Medulla oblongata (tissue), 1 donor: ENCODE results near the gene NUP35.
"Not testable (repeated sequence)": the region's sequence is repeated elsewhere in the genome, so short reads cannot be mapped to it uniquely, and the experiment has no call there.

ENCODE experiments used
- DNase-seq: peaks from one replicate; pipeline ENCODE4 v3.0.0-alpha.2; 2015; ENCODE audit errors: extremely low spot score

Gene NUP35

DNA sequence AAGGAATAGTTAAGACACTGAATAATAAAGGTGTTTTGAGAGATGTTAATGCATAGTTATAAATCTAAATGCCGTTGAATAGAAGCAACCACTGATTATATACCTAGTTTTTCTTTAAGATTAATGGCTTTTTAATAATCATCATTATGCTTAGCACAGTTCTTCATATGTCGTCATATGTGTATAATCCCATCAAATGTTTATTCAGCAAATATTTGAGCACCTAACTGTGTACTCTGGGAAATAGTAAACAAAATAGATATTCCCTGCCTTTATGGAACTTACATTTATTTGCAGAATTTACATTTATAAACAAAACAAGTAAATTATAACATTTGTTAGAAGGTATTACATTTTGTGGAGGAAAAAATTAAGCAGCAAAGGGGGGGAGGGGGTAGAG is 9.8 kb downstream of the NUP35 start:
- no peak for DNase-seq

DNA sequence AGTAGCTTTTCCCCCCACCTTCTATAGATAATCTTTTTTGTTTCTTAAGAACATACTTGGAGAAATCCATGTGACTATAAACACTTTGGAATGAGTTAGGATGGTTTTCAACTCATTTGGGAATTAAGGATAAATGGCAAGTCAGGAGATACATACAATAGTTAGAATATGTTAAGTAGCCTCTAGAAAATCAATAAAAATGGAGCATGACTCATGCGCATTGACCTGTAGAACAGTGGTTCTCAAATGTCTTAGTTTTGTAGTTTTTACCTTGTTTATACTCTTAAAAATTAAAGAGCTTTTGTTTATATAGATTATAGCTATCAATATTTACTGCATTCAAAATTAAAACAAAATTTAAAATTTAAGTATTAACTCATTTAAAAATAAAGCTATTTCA is 24.7 kb downstream of the NUP35 start:
- no peak for DNase-seq

DNA sequence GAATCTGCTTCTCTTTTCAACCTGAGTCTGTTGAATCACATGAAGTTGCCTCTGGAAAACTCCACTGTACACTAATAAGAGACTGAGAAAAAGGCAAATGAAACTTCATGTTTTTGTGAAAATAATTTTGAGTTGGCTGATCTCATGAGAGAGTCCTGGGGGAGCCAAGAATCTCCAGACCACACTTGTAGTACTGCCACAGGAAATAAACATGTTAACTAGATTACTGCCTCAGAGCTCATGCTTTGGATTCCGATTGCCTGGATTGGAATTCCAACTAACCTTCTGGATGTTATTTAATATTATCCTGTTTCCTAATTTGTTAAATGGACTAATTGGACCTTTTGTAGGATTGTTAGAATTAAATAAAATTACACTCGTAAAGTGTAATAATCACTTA is 25.2 kb downstream of the NUP35 start:
- DNase-seq = no peak

DNA sequence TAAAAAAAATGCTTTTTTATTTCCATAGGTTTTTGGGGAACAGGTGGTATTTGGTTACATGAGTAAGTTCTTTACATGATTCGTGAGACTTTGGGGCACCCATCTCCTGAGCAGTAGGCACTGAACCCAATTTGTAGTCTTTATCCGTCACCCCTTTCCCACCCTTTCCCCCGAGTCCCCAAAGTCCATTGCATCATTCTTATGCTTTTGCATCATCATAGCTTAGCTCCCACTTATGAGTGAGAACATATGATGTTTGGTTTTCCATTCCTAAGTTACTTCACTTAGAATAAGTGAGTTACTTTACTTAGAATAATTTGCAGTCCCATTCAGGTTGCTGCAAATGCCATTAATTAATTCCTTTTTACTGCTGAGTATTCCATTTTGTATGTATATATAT is 28.0 kb downstream of the NUP35 start:
- DNase-seq = not testable (repeated sequence)

DNA sequence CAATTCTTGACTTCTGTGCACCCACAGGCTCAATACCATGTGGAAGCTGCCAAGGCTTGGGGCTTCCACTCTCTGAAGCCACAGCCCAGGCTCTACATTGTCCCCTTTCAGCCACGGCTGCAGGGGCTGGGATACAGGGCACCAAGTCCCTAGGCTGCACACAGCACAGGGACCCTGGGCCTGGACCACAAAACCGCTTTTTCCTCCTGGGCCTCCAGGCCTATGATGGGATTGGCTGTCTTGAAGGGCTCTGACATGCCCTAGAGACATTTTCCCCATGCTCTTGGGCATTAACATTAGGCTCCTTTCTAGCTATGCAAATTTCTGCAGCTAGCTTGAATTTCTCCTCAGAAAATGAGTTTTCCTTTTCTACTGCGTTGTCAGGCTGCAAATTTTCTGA is 29.7 kb downstream of the NUP35 start:
- DNase-seq = no peak

DNA sequence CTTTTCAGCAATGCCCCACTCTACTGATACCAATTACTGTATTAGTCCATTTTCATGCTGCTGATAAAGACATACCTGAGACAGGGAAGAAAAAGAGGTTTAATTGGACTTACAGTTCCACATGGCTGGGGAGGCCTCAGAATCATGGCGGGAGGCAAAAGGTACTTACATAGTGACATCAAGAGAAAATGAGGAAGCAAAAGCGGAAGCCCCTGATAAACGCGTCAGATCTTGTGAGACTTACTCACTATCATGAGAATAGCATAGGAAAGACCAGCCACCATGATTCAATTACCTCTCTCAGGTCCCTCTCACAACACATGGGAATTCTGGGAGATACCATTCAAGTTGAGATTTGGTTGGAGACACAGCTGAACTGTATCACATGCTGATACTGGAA is 30.5 kb downstream of the NUP35 start:
- DNase-seq = not testable (repeated sequence)

DNA sequence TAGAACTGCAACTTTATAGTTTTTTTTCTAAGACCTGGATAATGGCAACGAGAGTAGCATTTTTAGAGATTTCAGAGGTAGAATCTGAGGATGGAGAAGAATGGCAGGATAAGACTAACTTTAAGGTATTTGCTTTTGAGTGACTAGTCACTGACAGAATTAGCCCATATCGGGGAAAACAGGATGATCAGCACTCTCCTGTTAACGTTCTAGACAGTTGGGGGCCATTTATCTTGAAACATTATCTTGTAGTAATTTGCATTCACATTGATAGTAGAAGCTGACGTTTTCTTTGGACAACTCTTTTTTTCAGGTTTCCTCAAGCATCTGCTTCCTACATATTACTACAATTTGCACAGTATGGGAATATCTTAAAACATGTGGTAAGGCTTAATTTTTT is 32.9 kb downstream of the NUP35 start:
- DNase-seq = no peak

DNA sequence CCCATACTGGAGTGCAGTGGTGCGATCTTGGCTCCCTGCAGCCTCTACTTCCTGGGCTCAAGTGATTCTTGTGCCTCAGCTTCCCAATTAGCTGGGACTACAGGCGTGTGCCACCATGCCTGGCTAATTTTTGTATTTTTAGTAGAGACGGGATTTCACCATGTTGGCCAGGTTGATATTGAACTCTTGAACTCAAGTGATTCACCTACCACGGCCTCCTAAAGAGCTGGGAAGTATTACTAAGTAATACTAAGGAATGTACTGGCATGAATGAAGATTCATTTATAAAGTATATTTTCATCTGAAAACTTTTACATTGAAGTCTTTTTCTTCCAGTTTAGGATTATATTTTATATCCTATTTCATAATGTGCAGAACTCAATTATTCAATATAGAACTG is 38.1 kb downstream of the NUP35 start:
- DNase-seq = no peak

DNA sequence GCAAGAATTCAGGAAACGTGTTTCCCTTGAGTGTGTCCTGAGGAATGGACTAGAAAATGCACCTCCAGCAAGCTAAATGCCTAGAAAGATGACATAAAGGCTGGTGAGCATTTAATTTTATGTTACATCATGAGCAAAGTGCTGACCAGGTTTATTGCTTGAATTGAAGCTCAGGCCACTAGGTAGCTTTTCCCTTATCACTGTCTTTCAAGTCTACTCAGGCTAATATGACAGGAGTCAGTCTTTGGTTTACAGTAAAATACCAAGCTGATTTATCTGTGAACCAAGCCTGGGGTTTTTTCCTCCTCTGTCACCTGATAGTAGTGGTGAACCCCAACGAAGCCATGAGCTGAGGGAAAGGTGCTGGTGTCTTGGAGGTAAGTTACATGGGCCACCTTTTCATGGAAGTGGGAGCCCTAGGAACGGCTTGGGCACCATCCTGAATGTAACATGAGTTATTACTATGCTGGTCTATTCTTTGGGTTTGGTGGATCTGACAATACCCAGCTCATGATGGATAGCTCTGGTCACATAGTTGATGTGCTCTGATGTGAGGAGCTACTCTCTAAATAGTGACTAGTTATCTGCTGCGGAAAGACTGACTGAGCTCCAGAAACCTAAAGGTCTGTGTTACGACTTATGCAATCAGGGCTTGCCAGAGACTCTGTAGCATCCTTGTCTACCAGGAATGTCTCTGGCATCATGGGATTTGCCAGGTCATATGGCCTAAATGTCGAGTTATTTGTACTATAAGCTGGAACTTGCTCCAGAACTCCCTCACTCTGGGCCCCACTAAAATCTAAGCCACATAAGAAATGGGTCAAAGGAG is 39.8 kb downstream of the NUP35 start:
- DNase-seq = no peak

DNA sequence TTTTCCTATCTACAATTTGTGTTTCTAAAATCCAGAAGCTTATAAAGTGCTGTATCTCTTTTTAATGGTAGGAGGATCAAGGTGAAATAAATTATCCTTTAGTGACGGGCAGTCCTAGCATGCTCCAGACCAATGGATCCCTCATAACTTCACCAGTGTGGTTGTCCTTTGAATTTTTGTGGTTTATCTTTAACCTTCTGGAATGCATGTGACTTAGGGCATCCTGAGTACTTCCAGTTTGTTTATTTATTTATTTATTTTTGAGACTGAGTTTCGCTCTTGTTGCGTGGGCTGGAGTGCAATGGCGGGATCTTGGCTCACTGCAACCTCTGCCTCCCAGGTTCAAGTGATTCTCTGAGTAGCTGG is 40.4 kb downstream of the NUP35 start:
- DNase-seq = no peak

DNA sequence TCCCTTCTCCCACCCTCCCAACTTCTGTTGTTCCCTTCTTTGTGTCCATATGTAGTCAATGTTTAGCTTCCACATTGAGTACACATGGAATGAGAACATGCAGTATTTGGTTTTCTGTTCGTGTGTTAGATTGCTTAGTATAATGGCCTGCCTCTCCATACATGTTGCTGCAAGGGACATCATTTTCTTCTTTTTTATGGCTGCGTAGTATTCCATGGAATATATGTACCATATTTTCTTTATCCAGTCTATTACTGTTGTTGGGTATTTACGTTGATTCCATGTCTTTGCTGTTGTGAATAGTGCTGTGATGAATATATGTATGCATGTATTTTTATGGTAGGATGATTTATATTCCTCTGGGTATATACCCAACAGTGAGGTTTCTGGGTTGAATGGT is 42.0 kb downstream of the NUP35 start:
- DNase-seq = no peak

DNA sequence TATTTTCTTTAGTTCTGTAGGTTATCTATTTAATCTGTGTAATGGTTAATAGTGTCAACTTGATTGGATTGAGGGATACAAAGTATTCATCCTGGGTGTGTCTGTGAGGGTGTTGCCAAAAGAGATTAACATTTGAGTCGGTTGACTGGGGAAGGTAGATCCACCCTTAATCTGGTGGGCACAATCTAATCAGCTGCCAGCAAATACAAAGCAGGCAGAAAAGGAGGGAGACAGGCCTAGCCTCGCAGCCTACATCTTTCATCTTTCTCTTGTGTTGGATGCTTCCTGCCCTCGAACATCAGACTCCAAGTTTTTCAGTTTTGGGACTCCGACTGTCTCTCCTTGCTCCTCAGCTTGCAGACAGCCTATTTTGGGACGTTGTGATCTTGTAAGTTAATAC is 42.7 kb downstream of the NUP35 start:
- not testable (repeated sequence) for DNase-seq

DNA sequence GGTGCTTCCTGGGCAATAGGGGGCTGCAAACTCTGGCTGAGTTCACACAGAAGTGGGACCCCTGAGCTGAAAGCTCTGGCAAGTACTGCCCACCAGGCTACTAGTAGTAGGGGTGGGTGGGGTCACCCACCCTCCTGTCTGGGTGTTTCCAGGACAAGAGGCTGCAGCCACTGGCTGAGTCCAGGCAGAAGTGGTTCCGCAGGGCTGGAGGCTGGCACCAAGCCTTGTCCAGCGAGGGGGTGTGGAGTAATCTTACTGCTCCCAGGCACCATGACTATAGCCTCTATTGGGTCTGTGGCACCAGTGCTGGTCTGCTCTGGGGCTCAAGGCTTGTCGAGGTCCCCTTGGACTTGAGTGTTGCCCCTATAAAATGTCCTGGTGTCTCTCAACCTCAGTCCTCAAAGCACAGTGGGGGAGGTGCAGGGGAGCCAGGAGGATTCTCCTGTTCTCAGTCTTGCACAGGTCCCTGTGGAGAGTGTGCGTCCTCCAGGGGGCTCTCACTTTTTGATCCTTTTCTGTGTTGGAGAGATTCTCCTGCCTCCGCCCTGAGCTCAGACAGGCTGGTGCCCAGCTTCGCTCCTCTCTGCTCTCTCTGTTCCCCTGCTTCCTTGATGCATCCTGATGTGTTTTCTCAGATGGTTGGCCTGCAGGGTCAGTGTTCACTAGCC is 48.1 kb downstream of the NUP35 start:
- no peak for DNase-seq

DNA sequence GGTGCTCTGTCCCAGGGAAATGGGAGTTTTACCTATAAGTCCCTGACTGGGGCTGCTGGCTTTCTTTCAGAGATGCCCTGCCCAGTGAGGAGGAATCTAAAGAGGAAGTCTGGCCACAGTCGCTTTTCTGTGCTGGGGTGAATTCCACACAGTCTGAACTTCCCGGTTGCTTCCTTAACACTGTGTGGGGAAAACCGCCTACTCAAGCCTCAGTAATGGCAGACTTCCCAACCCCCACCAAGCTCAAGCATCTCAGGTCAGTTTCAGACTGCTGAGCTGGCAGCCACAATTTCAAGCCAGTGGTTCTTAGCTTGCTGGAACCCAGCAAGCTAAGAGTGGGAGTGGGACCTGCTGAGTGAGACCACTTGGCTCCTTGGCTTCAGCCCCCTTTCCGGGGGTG is 54.9 kb downstream of the NUP35 start:
- no peak for DNase-seq

DNA sequence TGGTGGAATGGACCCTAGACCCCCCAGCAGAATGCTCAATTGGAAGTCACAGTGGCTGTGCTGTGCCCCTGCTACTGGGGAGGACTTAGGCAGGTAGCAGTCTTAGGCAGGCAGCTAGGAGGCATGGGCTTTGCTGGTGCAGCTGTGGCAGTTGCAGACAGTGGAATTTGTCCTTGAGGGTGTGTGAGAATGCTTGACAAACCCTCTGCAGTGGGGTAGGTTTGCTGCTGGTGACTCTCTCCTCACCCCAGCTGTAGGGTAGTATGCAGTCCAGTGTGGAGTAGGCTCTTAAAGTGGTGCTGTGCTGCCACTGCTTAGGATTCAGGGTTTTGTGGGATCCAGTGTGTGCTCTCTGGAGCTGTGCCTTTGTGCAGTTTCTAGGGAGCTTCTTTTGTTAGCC is 61.3 kb downstream of the NUP35 start:
- no peak for DNase-seq

DNA sequence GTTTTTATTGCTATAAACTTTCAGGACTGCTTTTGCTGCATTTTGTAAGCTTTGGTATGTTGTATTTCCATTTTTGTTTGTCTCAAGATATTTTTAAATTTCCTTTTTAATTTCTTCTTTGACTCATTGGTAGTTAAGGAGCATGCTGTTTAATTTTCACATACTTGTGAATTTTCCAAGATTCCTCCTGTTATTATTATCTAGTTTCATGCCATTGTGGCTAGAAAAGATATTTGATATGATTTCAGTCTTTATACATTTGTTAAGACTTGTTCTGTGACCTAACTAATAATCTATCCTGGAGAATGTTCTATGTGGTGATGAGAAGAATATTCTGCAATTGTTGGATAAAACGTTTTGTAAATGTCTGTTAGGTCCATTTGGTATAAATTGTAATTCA is 62.1 kb downstream of the NUP35 start:
- no peak for DNase-seq

DNA sequence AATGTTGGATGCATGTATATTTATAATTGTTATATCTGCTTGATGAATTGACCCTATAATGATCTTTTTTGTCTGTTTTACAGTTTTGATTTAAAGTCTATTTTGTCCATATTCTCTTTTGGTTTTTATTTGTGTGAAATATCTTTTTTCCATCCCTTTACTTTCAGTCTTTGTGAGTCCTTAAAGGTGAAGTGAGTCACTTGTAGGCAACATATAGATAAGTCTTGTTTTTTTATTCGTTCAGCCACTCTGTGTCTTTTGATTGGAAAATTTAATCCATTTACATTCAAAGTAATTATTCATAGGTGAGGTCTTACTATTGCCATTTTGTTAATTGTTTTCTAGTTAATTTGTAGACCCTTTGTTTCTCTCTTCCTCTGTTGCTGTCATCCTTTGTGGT is 62.5 kb downstream of the NUP35 start:
- no peak for DNase-seq

DNA sequence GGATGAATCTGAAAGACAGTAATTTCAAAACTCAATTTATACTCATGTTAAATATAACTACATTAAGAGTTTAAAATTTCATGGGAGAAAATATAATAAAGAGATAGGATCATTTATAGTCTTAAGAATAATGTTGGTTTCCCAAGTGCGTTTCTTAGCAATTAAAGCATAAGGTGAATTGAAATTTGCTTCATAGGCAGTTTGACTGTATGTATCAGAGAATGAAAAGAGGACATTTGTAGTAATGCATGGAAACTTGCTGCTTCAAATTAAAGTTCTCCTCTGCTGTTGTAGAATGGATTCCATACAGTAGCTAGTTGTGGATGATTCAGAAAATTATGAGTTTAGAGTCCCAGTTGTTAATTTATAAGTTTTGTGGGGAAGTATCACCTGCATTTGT is 68.1 kb downstream of the NUP35 start:
- no peak for DNase-seq

DNA sequence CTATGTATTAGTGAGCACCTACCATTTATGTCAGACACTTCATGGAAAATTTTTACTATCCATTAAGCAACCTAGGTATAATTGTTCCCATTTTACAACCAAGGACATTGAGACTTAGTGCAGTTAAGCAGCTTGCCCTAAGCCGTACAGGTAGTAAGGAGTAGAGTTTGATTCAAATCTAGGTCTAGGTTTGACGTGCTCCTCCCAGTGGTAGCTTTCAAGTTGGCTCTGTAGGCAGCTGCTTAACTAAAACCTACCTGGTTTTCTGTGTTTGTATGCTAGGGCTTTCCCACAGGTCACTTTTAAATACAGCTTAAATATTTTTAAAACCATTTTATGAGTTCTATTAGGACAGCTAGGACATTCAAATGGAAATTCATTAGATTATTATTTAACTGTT is 69.7 kb downstream of the NUP35 start:
- no peak for DNase-seq

DNA sequence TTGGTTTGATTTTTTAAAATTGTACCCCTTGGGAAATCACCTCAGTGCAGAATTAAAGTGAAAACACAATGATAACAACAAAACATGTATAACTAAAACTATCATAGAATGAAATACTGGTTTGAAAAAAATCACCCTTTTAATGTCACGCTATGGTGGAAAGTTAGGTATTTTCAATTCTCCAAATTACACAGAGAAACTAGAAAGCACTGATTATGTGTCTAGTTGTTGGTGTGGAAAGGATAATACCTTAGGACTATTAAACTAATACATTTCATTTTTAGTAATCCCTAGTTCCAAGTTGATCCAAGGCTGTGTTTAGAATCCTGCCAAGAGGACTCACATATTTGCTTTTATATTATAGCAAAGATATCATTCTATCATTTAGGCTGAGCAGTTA is 71.2 kb downstream of the NUP35 start:
- DNase-seq = no peak

DNA sequence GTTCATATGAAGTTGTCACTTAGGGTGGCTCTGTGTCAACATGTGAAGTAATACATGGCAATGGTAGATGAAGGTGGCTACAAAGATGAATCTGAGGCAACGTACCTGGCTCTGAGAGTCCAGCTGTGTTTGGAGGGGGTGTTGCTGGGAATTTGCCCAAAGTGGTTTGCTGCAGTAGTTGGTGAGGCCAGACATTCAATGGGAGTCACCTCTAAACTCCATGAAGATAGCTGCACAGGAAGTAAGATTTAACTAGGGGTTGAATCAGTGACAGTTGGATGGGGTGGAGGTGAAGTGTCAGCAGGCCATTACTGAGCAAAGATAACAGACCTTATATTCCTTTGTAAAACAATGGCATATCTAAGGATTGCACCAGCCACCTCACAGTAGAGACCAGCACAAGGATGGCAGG is 71.8 kb downstream of the NUP35 start:
- DNase-seq = no peak

DNA sequence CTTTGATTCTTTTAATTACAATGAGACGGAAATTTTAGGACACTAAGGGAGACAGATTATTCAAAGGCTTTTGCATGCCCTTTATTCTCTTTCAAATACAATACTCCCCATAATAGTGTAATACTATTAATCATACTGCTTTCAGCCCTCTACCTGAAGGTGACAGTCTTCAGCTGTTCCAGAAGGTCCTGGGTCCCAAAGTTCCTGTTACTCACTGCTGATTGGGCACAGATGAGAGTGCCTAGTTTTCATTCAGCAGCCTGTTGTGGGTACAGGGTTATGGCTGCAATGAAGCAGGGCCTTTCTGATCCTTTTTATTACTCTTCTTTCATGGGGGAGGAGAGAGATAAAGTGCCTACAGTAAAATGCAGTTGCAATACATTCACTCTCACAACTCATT is 80.2 kb downstream of the NUP35 start:
- DNase-seq = no peak

DNA sequence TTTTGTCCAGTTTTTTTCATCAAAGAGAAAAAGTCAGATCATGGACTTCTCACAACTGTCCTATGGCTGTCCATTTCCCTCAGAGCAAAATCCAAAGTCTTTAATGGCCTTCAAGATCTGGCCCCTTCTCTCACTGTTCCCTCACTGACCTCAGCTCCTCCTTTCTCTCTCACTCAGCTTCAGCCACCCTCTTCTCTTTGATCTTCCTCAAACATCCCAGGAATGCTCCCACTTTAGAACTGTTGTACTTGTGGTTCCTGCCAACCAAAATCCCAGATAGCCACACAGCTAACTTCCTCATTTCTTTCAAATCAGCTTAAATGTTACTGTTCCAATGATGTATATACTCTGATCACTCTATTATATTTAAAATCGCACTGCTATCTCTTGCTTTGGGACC is 82.9 kb downstream of the NUP35 start:
- DNase-seq = no peak
